A549 treated with dexamethasone at 1 μM for 4 hours (cell line): ENCODE results near the gene PAGE1. TPM values are rescaled to one million over a fixed set of nuclear protein-coding genes. Genes with fewer than 3 reads are reported as not detected.

Source experiments
- total RNA-seq: library from RNA; stranded (reverse); fragments of 200-300 nt; extraction: Qiagen RNA extraction; gene quantifications from 5 replicates; pipeline ENCODE4 v1.2.3, GENCODE V29; 2022

PAGE1 gene, protein sequence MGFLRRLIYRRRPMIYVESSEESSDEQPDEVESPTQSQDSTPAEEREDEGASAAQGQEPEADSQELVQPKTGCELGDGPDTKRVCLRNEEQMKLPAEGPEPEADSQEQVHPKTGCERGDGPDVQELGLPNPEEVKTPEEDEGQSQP
- 0.23 to 0.43 TPM (median 0.36 TPM) in 3 of 5 replicates, not detected in the others for total RNA-seq

DNA sequence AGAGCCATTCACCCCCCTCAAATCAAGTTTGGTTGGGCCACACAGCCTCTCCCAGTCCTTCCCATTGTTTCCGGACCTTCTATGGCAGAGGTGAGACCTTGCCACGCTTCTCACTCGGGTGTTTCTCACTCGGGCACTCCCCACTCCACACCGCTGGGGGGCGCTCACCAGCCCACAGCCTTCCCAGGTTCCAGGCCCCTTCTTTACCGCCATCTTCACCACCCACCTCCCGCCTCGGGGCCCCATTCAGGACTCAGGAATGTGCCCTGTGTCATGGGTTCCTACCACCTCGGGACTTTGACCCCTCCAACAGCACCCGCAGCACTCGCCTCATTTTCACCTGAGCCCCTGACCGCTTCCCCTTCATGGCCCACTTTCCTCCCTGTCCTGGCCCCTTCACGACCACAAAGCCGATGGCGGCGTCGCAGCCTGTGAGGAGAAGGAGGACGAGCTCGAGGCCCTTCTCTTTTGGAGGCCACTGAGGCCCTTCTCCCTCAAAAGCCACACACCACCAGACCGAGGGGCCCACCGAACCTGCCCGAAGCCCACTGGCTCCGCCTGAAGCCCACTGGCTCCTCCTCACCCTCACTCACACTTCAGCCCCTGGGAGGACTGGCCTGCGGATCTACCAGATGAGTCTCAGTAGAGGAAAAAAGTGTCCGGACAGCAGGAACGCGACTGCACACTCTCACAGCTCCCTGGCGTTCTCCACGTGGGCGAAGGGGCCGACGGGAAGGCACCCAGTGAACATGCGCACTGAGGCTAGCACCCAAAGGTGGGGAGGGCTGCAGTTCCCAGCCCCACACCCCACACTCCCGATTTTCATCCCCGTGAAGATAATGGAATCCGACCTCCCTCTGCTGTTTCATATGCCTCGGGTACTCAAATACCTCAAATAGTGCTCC is at the start of gene PAGE1:
Gene PAGE1 (minus strand): TSS at position 709 of the 905 bp plus-strand sequence. CDS start 1,214 bp downstream, outside the sequence.

Other genes starting within 250 kb of the PAGE1 start
- gene GAGE12C, start 163.8 kb downstream of the PAGE1 start, total RNA-seq, result not detected in 5 replicates
- gene GAGE12D, start 154.3 kb downstream of the PAGE1 start, total RNA-seq, result not detected in 5 replicates
- not detected in 5 replicates for gene GAGE12E, start 144.7 kb downstream of the PAGE1 start, total RNA-seq
- not detected in 5 replicates for gene GAGE12F, start 135.1 kb downstream of the PAGE1 start, total RNA-seq
- not detected in 5 replicates for gene GAGE12G, start 125.6 kb downstream of the PAGE1 start, total RNA-seq
- not detected in 5 replicates for gene GAGE12H, start 116.0 kb downstream of the PAGE1 start, total RNA-seq
- gene GAGE2A, start 106.5 kb downstream of the PAGE1 start, total RNA-seq, result not detected in 5 replicates
- gene GAGE1, start 97.0 kb downstream of the PAGE1 start, total RNA-seq, result 0.17 TPM in 1 of 5 replicates, not detected in the others
- gene PAGE4, start 133.3 kb upstream of the PAGE1 start, total RNA-seq, result not detected in 5 replicates
- 3.5 to 5.0 TPM (median 3.9 TPM) in 5 replicates for gene USP27X, start 183.5 kb upstream of the PAGE1 start, total RNA-seq
- gene CLCN5, start 226.6 kb upstream of the PAGE1 start, total RNA-seq, result 2.0 to 3.6 TPM (median 2.9 TPM) in 5 replicates